Head of caudate nucleus (tissue), 42 donors: ENCODE data around the gene OR2A1.
"Not testable (repeated sequence)": the region's sequence is repeated elsewhere in the genome, so short reads cannot be mapped to it uniquely, and the experiment has no call there.

Source experiments
- DNase-seq, 42 donors: peaks; one replicate each; pipeline versions ENCODE4 v3.0.0 to v3.0.0-alpha.2; 2020 to 2021; ENCODE audit warnings: mixed read lengths in 7 of 42
- intact Hi-C: fragments of 100-400 bp; cut with DNase I; formaldehyde crosslinking; loops from one replicate; pipeline ENCODE4 v1.15.0; 2022

The OR2A1 gene

DNA sequence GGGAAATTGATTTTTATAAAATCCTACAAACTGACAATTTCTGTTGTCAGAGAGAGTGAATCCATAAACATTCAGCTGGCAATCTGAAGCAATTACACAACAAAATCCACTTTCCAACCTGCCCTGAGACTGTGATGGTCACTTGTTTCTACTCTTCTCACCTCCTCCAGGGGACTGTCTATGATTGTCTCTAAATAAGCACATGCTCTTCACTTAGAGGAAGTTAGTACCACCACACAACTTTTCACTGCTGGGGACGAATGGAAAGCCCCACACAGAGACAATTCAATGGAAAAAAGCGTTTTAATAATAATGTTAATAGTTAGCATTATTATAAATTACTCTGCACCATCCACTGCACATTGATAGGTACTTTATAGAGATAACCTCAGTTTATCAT is 7.3 kb downstream of the OR2A1 start:
- DNase-seq, intact Hi-C loops: not testable (repeated sequence)

DNA sequence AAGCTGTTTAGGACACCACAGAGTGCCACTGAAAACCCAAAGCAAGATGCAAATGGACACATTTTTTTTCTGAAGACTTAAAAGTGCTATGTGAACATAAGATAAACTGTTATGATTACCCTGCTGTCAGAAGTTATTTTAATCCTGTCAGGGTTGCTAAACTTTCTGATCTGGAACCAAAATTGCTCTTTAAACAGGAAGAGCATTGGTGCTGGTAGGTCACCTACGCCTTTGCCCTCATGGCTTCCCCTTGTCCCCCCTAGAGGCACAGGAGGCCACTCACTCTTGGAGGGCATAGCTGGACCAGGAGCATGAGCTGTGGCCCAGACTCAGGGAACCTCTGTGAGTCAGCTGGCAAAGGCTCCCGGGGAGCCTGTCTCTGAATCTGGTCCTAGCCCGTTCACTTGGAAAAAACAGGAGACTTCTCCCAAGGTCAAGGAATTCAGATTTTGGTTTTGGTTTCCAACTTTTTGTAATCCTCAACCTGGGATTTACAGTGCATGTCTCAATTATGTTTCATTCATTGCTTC is 9.5 kb downstream of the OR2A1 start:
- intact Hi-C loops, DNase-seq: not testable (repeated sequence)

- peak in 4 of 42 donors; percentile 0 to 32 (median 8) for DNase-seq
These were observed 11.1 kb downstream of the OR2A1 start for GRCh38 chr7:144323359-144323758.

GRCh38 chr7:144325868-144326267 is 13.6 kb downstream of the OR2A1 start:
- peak in 2 of 42 donors; percentile 31 to 35 for DNase-seq
- intact Hi-C loops, result not testable (repeated sequence)

More at GRCh38 chr7:144323359-144323758, 11.1 kb downstream of the OR2A1 start:
- intact Hi-C loops, result not testable (repeated sequence)

GRCh38 chr7:144330044-144330443 is 17.8 kb downstream of the OR2A1 start:
- DNase-seq, intact Hi-C loops: not testable (repeated sequence)

- intact Hi-C loops, DNase-seq: not testable (repeated sequence)
These were observed 19.2 kb downstream of the OR2A1 start for GRCh38 chr7:144331221-144331995.

DNA sequence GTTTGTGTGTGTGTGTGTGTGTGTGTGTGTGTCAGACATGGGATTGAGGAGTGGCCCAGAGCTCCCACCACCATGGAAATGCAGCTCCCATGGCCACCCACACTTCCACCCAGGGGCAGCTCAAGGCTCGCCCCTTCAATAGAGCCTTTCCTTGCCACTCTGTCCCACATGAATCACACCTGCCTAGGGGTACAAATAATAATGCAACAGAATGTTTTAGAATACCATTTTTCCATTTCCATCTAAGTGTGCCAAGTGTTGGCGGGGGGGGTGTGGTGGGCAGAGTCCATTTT is 19.7 kb downstream of the OR2A1 start:
- peak in 1 of 42 donors; percentile 20 for DNase-seq
- intact Hi-C loops, result not testable (repeated sequence)

- DNase-seq, intact Hi-C loops: not testable (repeated sequence)
These were observed 36.4 kb downstream of the OR2A1 start for GRCh38 chr7:144348625-144349024.

- intact Hi-C loops, result not testable (repeated sequence)
- peak in 39 of 42 donors; percentile 2 to 82 (median 36) for DNase-seq
These were observed 39.4 kb downstream of the OR2A1 start for GRCh38 chr7:144351667-144352066.

DNA sequence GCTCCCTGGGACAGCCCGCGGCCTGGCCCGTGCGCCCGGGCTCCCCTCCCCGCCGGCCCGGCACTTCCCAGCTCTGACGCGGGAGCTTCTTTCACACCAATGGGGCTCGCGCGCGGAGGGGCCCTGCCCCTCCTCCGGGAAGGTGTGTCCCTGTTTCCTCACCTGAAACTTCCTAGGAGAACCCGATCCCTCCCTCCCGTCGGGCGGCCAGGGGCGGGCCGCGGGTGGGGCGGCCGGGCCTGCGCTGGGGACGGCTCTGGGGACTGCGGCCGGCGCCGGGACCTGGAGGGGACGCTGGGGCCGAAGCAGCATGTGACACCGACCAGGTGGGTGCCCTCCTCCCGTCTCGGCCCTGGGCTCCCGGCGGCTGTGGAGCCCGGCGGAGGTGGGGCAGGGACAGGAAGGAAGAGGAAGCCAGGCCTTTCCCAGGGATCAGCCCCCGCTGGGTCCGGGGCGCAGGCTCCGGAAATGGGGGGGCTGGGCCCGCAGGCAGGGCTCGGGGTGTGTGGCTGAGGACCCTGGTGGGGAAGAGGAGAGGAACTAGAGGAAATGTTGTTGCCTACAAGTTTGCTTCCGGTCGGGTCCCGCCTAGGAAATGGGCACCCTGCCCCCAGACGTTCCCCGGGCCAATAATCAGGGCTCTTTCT is 43.1 kb downstream of the OR2A1 start, which contains the start of gene ARHGEF5:
Gene ARHGEF5, plus strand, starts transcription at position 227 of the 647 bp plus-strand sequence. CDS start 7,268 bp downstream, outside the sequence.
- intact Hi-C loops, DNase-seq: not testable (repeated sequence)

DNA sequence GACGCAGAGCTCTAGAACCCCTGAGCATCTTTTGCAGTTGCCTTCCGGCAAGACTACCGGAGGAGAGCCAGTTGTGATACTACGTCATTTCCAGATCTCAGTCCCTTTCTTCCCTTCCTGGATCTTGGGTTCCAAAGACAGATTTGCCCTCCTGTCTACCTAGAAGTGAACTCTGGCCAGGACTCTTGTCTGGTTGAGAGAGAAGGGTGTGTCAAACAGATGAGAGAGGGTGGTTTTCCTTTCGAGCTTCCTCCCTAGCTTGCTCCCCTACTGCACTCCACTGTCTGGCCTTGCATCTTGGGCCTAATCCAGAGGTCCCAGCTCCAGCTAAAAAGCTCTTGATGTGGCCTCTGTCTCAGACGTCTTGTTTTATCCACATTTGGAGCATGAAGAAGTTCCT is 44.0 kb downstream of the OR2A1 start:
- DNase-seq, intact Hi-C loops: not testable (repeated sequence)

DNA sequence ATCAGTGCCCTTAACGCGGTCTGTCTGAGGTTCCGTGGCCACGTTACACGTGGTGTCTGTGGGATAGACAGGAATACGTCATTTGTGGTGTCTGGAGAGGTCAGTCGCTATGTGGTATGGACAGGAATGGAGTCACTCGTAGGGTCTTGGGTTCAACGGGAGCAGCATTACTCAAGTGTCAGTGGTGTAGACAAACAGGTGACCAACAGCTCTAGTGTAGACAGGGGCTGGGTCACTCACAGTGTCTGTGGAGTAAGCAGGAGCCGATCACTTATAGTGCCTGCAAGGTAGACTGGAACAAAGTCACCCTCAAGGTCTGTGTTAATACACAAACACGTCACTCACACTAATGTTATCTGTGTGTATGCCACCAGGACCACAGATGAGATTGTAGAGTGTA is 44.6 kb downstream of the OR2A1 start:
- intact Hi-C loops, DNase-seq: not testable (repeated sequence)

DNA sequence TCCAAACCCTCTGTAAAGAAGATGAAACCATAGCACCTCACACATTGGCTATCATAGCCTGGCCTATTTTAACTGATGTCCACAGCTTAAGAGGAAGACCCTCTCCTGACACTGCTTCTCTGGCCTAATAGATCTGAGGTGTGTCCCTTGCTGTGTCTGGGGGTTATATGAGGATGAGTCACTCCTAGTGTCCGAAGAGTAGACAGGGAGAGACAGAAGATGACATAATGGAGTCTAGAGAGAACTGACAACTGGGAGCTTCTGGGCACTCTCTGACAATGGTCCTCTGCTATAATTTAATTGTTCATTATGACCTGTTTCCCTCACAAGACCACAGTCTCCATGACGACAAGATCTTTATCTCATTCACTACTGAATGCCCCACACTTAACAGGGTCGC is 49.8 kb downstream of the OR2A1 start:
- DNase-seq, intact Hi-C loops: not testable (repeated sequence)

DNA sequence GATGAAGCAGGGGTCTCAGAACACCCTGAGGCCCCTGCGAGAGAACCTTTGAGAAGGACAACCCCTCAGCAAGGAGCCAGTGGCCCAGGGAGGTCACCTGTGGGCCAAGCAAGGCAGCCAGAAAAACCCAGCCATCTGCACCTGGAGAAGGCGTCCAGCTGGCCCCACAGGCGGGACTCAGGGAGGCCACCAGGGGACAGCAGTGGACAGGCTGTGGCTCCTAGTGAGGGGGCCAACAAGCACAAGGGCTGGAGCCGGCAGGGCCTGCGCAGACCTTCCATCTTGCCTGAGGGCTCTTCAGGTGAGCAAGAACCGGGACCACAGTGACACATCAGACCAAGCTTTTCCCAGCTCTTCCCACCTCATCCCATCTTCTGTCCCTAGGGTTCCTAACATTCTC is 53.3 kb downstream of the OR2A1 start:
- DNase-seq, intact Hi-C loops: not testable (repeated sequence)

- DNase-seq, intact Hi-C loops: not testable (repeated sequence)
These were observed 55.0 kb downstream of the OR2A1 start for GRCh38 chr7:144367250-144367649.

GRCh38 chr7:144369221-144369620 is 57.0 kb downstream of the OR2A1 start:
- intact Hi-C loops, DNase-seq: not testable (repeated sequence)
